ENCODE measurements around the gene NLRP11.

NLRP11 gene

DNA sequence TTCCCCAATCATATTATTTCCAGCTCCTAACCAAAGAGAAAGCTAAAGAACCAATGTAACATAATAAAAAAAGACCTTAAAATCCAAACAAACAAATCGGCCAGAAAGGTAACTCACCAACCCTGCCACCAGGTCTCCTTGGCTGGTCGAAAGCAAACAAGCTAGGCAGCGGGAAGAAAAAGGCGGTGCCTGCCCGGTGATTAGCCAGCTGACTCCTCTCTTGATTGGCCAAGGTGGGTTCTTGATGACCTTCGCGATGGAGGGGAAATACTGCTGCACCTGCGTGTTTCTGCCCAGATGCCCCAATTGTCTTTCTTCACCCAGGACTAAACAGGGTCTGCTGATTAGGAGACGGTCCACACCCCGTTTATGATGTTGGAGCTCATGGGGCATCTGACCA lies at the start of gene NLRP11:
NLRP11 (minus strand) TSS at position 154 of the 400 bp plus-strand sequence. CDS start 13,825 bp downstream, outside the sequence.
- no peak for DNase-seq

GRCh38 chr19:55877211-55877610 lies 45.4 kb upstream of the NLRP11 start:
- no peak for DNase-seq

GRCh38 chr19:55870736-55871135 lies 38.9 kb upstream of the NLRP11 start:
- no peak for DNase-seq

DNA sequence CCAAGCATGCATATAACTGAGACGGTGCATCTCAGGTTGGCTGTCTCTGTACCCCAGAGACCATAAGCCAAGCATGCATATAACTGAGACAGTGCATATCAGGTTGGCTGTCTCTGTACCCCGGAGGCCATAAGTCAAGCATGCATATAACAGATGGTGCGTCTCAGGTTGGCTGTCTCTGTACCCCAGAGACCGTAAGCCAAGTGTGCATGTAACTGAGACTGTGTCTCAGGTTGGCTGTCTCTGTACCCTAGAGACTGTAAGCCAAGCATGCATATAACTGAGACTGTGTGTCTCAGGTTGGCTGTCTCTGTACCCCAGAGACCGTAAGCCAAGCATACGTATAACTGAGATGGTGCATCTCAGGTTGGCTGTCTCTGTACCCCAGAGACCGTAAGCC lies 35.3 kb upstream of the NLRP11 start:
- DNase-seq, result no peak

- no peak for DNase-seq
Measured at GRCh38 chr19:55866521-55866920, 34.7 kb upstream of the NLRP11 start.

- no peak for DNase-seq
Measured at GRCh38 chr19:55858969-55859368, 27.2 kb upstream of the NLRP11 start.

GRCh38 chr19:55858401-55858800 lies 26.6 kb upstream of the NLRP11 start:
- no peak for DNase-seq

GRCh38 chr19:55857974-55858373 lies 26.2 kb upstream of the NLRP11 start:
- DNase-seq, result no peak

- DNase-seq, result no peak
Measured at GRCh38 chr19:55857149-55857548, 25.4 kb upstream of the NLRP11 start.

GRCh38 chr19:55855160-55855559 lies 23.4 kb upstream of the NLRP11 start:
- DNase-seq, result no peak

- DNase-seq, result no peak
Measured at GRCh38 chr19:55838906-55839305, 7.1 kb upstream of the NLRP11 start.

GRCh38 chr19:55838251-55838650 lies 6.5 kb upstream of the NLRP11 start:
- no peak for DNase-seq

DNA sequence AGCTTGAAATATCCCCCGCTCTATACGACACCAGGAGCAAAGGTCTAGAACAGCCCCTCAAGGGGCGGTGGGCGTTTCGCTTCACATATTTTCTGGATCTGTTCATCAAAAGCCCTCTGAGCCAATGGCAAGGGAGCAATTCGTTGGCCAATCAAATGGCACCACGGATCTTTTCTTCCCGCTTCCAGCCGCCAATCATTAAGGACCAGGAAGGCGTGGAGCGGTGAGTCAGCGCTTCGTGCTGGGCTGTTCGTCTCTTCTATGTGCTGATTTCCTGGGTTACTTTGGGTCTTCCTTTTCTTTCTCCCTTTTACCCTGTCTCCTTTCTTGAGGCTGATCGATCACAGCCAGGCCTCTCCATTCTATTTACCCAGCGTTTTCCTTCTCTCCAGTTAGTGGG lies 4.5 kb upstream of the NLRP11 start, which contains the start of gene NLRP4:
NLRP4 (plus strand) TSS at position 201 of the 400 bp plus-strand sequence. CDS start 15,541 bp downstream, outside the sequence.
- no peak for DNase-seq

- no peak for DNase-seq
Measured at GRCh38 chr19:55832676-55833075, 877 bp upstream of the NLRP11 start.

DNA sequence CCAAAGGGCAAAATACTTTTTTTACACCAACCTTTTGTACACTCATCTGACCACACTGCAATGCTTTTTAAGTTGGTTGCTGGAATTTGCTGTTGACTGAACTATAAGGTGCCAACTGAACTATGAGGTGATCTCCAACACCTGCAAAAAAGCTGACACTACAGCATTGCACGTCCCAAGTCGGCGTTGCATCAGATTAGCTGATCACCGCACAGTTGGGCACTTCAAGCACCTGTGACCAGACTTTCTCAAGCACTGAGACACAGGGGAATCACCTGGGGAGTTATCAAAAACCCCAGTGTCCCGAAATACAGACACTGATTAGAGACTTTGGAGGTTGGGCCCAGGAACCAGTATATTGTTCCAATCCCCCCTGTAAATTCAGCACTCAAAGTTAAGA lies 1.1 kb downstream of the NLRP11 start:
- no peak for DNase-seq

DNA sequence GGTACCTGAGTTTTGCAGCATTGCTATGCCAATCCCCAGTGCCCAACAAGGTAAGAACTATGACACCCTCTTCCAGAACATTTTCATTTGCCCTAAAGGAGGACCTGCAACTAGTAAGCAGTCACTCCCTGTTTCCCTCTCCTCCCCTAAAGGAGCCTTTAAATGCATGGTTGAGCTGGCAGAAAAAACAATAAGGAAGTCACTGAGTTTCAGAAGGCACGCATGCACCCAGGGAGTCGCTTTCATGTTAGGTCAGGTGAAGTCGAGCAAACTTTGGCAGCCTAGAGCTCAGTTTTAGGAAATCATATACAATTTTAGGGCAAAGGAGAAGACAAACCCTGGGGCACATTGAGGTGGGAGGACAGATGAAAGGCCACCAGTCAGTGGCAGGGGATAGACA lies 11.8 kb downstream of the NLRP11 start:
- DNase-seq, result no peak

GRCh38 chr19:55813906-55814305 lies 17.9 kb downstream of the NLRP11 start:
- no peak for DNase-seq

DNA sequence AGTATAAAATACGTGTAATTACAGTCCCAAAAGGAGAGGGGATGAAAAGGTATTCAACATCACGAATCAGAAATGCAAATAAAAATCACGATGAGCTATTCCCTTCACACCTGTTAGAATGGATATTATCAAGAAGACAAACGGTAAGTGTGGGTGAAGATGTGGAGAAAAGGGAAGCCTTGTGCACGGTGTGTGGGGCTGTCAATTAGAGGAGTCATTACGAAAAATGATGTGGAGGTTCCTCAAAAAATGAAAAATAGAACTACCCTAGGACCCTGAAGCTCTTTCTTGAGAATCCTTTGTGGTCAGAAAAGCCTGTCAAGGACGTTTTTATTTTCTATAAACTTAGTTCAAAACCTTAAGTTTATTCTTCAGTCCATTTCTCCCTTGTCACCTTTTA lies 19.4 kb downstream of the NLRP11 start:
- no peak for DNase-seq

DNA sequence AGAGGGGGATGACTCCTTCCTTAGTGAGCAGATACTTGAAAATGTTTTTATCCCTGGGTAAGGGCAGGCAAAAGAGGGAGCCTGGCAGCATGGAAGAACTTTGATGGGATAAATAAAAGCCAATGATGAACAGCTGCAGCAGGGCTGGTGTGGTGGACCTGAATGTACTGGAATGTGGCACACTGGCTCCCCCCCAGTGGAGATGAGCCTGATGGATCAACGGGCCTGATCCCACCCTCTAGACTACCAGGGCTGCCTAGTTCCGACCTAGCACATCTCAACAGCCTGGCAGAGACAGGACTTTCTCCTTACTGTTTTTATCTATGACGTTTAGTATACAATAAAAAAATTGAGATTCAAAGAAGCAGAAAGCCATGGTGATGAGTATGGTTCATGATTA lies 20.5 kb downstream of the NLRP11 start:
- DNase-seq, result no peak

GRCh38 chr19:55809381-55810058 lies 22.3 kb downstream of the NLRP11 start:
- DNase-seq, result peak; percentile 34 to 50

DNA sequence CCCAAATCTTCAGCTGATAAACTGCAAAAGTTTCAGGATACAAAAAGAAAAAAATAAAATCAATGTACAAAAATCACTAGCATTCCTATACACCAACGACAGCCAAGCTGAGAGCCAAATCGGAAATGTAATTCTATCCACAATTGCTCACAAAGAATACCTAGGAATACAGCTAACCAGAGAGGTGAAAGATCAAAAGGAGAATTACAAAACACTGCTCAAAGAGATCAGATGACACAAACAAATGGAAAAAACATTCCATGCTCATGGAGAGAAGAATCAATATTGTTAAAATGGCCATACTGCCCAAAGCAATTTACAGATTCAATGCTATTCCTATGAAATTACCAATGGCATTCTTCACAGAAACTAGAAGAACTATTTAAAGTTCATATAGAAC lies 29.5 kb downstream of the NLRP11 start:
- DNase-seq, result no peak

DNA sequence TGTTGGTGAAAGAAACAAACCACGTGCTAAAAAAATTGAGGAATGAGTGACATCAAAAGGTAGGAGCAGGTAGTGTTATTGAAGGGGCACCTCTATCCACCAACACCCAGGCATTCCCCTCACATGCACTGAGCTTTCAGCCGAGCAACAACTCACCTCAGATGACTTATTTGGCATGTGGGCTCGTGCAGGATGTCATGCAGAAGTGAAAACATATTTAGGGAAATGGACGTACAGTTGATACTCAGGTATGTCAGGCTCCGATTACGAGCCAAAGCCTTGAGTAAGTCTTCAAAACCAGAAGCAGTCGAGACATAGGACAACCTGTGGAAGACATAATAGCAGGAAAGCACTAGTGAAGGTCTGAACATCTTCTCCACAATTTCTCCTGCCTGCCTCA lies 30.4 kb downstream of the NLRP11 start:
- no peak for DNase-seq

DNA sequence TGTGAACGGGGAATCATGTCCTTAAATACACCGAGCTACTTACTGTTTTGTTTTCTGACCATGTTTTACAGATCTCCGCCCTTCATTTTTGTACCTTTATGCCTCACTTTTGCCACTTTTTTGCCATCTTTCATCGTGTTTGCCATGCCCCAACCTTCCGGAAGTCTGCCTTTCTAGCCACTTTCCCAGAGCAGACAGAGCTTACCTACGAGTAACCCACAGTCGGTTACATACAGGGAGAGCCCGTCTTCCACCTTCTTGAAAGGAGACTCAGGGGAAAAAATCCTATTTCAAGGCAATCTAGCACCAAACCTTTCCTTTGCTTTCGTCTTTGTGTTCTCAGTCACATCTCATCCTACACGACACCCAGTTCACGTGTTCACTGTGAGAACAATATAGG lies 36.8 kb downstream of the NLRP11 start:
- DNase-seq, result no peak

- DNase-seq, result no peak
Measured at GRCh38 chr19:55781112-55781511, 50.7 kb downstream of the NLRP11 start.

GRCh38 chr19:55778331-55778730 lies 53.5 kb downstream of the NLRP11 start:
- DNase-seq, result no peak
